HG03135 (cell line): ENCODE measurements around the gene RSRC1.

Source experiments
- ATAC-seq: cut with Tn5 transposase; IDR thresholded peaks from one replicate; pipeline ENCODE4 v1.9.1; 2021; ENCODE audit warnings: mild to moderate bottlenecking, moderate library complexity; ENCODE audit not compliant: unreplicated experiment

The RSRC1 gene

GRCh38 chr3:158570999-158571702 lies 461.3 kb downstream of the RSRC1 start, which contains the start of gene MLF1:
Gene MLF1 (plus strand): TSS chr3:158571194. CDS start chr3:158571301, 107 bp downstream.
- ATAC-seq, result peak; percentile 99

- no peak for ATAC-seq
Observed at GRCh38 chr3:158571969-158572765, 462.3 kb downstream of the RSRC1 start.

DNA sequence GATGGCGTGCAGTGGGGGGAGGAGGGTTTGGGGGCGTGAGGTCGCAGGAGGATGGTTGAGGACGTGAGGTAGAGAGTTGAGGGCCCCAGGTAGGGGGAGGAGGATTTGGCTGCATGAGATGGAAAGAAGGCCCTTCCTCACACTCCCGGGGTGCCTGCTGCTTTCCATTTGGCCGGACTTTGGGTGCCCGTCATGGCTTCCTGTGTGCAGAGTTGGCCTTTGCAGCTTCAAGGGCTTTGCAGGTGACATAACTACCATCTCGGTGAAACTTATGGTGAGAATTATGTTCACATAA lies 462.8 kb downstream of the RSRC1 start:
- ATAC-seq, result no peak

- no peak for ATAC-seq
Observed at GRCh38 chr3:158573714-158574113, 463.8 kb downstream of the RSRC1 start.

- ATAC-seq, result no peak
Observed at GRCh38 chr3:158574646-158575045, 464.8 kb downstream of the RSRC1 start.

DNA sequence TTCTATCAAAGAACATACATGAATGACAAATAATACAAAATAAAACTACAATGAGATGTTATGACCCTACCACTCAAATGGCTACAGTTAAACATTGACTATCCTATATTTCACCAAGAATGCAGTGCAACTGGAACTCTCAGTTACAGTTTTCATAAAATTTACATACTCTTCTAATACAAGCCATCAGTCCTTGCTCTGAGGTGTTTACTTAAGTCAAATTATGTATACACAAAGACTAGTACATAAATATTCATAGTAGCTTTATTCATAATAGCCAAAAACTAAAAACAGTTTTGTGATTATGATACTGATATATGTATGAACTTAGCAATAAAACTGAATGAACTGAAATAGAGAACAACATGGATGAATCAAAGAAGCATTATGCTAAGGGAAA lies 480.3 kb downstream of the RSRC1 start:
- ATAC-seq, result no peak
